ENCODE measurements around the gene BTG2.

Gene BTG2

DNA sequence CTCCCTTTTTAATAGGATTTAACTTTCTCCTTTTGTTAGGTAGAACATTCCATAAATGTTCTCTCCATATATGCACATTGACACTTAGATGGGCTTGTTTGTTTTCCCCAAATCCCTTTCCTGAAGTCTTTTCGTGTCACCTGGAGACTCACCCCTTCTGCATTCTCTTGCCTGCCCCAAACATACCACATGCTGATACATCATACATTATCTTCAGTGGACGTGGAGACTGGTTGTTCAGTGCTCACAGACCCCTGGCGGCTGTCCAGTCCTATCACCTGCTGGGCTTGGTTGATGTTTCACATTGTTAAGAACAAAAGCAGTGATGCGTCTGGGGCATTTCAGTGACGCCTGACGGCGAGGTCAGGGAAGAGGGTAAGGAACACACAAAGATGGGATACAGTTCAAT is 23.4 kb downstream of the BTG2 start:
- Histone ChIP-seq H2AFZ (ENCODE audit: low read depth) (peak overlapping the region; percentile 40), H3K36me3 (ENCODE audit: insufficient read depth) (no peaks in the 10 kb centered on the region), H3K27ac (peak overlapping the region; percentile 89), H4K20me1 (ENCODE audit: insufficient read depth) (no peaks in the 10 kb centered on the region), H3K27me3 (ENCODE audit: insufficient read depth, low read depth) (no peaks in the 10 kb centered on the region), H3K9ac (peak overlapping the region; percentile 69; the same call in 1 of the 2 replicates), H3K4me2 (peak overlapping the region; percentile 100), H3K79me2 (ENCODE audit: insufficient read depth, low read depth) (no peaks in the 10 kb centered on the region), H3K4me3 (IDR thresholded peaks at IDR 0.05; ENCODE audit: insufficient read depth, low read depth, low read length) (no peak overlapping the region), H3K4me1 (ENCODE audit: low read depth, poor library complexity, severe bottlenecking) (peaks cover 94% of the 10 kb centered on the region)
- TF ChIP-seq, protein P1, sequence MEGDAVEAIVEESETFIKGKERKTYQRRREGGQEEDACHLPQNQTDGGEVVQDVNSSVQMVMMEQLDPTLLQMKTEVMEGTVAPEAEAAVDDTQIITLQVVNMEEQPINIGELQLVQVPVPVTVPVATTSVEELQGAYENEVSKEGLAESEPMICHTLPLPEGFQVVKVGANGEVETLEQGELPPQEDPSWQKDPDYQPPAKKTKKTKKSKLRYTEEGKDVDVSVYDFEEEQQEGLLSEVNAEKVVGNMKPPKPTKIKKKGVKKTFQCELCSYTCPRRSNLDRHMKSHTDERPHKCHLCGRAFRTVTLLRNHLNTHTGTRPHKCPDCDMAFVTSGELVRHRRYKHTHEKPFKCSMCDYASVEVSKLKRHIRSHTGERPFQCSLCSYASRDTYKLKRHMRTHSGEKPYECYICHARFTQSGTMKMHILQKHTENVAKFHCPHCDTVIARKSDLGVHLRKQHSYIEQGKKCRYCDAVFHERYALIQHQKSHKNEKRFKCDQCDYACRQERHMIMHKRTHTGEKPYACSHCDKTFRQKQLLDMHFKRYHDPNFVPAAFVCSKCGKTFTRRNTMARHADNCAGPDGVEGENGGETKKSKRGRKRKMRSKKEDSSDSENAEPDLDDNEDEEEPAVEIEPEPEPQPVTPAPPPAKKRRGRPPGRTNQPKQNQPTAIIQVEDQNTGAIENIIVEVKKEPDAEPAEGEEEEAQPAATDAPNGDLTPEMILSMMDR (conservative IDR thresholded peaks at IDR 0.05; ENCODE audit: low read depth, low read length), result peak; percentile 75

GRCh38 chr1:203331224-203331623 is 25.9 kb downstream of the BTG2 start:
- Histone ChIP-seq H3K36me3 (ENCODE audit: insufficient read depth) (no peaks in the 10 kb centered on the region), H2AFZ (ENCODE audit: low read depth) (no peak overlapping the region), H3K27ac (peak overlapping the region; percentile 2; the same call in 1 of the 2 replicates), H3K27me3 (ENCODE audit: insufficient read depth, low read depth) (no peaks in the 10 kb centered on the region), H4K20me1 (ENCODE audit: insufficient read depth) (no peaks in the 10 kb centered on the region), H3K79me2 (ENCODE audit: insufficient read depth, low read depth) (no peaks in the 10 kb centered on the region), H3K9ac (no peak overlapping the region), H3K4me2 (peak overlapping the region; percentile 9), H3K4me3 (IDR thresholded peaks at IDR 0.05; ENCODE audit: insufficient read depth, low read depth, low read length) (no peak overlapping the region), H3K4me1 (ENCODE audit: low read depth, poor library complexity, severe bottlenecking) (peaks cover 84% of the 10 kb centered on the region)
- TF ChIP-seq, protein P1 (conservative IDR thresholded peaks at IDR 0.05; ENCODE audit: low read depth, low read length), result no peak

GRCh38 chr1:203335503-203335902 is 30.2 kb downstream of the BTG2 start:
- H3K27ac ChIP-seq, result no peak overlapping the region
- no peaks in the 10 kb centered on the region for H3K36me3 ChIP-seq (ENCODE audit: insufficient read depth)
- H4K20me1 ChIP-seq (ENCODE audit: insufficient read depth), result no peaks in the 10 kb centered on the region
- peaks cover 69% of the 10 kb centered on the region for H3K4me1 ChIP-seq (ENCODE audit: low read depth, poor library complexity, severe bottlenecking)
- peaks cover 5% of the 10 kb centered on the region; the same call in 1 of the 2 replicates for H3K27me3 ChIP-seq (ENCODE audit: insufficient read depth, low read depth)
- 0 out of 2 replicates have a peak overlapping the region, but pooled peaks have one; percentile 14 for H2AFZ ChIP-seq (ENCODE audit: low read depth)
- no peaks in the 10 kb centered on the region for H3K79me2 ChIP-seq (ENCODE audit: insufficient read depth, low read depth)
- H3K4me3 ChIP-seq (IDR thresholded peaks at IDR 0.05; ENCODE audit: insufficient read depth, low read depth, low read length), result no peak overlapping the region
- H3K4me2 ChIP-seq, result peak overlapping the region; percentile 18; the same call in 1 of the 2 replicates
- no peak overlapping the region for H3K9ac ChIP-seq
- TF ChIP-seq, protein P1 (conservative IDR thresholded peaks at IDR 0.05; ENCODE audit: low read depth, low read length), result no peak

DNA sequence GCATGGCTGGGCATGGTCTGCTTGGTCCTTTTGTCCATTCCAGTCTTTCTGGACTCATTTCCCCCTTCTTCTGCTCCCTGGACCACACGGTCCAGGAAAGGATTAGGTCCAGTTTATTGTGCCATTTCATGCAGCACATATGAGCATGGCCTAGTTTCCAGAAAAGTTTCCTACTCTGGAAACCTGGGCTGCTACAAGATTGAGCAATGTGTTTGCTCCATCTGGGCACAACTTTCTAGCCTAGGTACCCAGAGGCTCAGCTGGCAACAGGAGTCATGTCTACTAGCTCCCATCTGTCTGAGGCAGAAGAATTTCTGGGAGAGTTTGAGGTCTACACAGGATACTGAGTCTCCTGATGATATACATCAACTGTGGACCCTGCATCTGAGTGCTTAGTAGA is 30.8 kb downstream of the BTG2 start:
- no peaks in the 10 kb centered on the region for H3K79me2 ChIP-seq (ENCODE audit: insufficient read depth, low read depth)
- H3K36me3 ChIP-seq (ENCODE audit: insufficient read depth), result no peaks in the 10 kb centered on the region
- peaks cover 11% of the 10 kb centered on the region; the same call in 1 of the 2 replicates for H3K27me3 ChIP-seq (ENCODE audit: insufficient read depth, low read depth)
- H2AFZ ChIP-seq (ENCODE audit: low read depth), result peak overlapping the region; percentile 14; the same call in 1 of the 2 replicates
- no peak overlapping the region for H3K27ac ChIP-seq
- H3K4me1 ChIP-seq (ENCODE audit: low read depth, poor library complexity, severe bottlenecking), result peaks cover 64% of the 10 kb centered on the region
- H3K4me2 ChIP-seq, result peak overlapping the region; percentile 18
- H3K4me3 ChIP-seq (IDR thresholded peaks at IDR 0.05; ENCODE audit: insufficient read depth, low read depth, low read length), result no peak overlapping the region
- H4K20me1 ChIP-seq (ENCODE audit: insufficient read depth), result no peaks in the 10 kb centered on the region
- no peak overlapping the region for H3K9ac ChIP-seq
- TF ChIP-seq, protein P1 (conservative IDR thresholded peaks at IDR 0.05; ENCODE audit: low read depth, low read length), result no peak

Measured in KMS-11 (cell line).